Camera-type eye (tissue), 1 donor: ENCODE measurements around the gene MS4A5. TPM values are rescaled to one million over a fixed set of nuclear protein-coding genes. Genes with fewer than 3 reads are reported as not detected.

Experiments
- total RNA-seq: library from RNA; depleted of rRNA; stranded (reverse); fragments of >200 nt; gene quantifications from one replicate; pipeline ENCODE4 v1.2.3, GENCODE V29; 2014

Gene MS4A5
- not detected for total RNA-seq

GRCh38 chr11:60429272-60429671 is at the start of gene MS4A5:
Gene MS4A5 (plus strand): TSS chr11:60429572. CDS start chr11:60429675, 103 bp downstream.

GRCh38 chr11:60396382-60396781 is 33.0 kb upstream of the MS4A5 start, which contains the start of gene MS4A14:
Gene MS4A14 (plus strand): TSS chr11:60396459. CDS start chr11:60396579, 120 bp downstream.

GRCh38 chr11:60455531-60456042 is 26.2 kb downstream of the MS4A5 start, which contains the start of gene MS4A1:
Gene MS4A1 (plus strand): TSS chr11:60455847. CDS start chr11:60462375, 6,528 bp downstream.

GRCh38 chr11:60492488-60493009 is 63.2 kb downstream of the MS4A5 start, which contains the start of gene MS4A12:
Gene MS4A12 (plus strand): TSS chr11:60492778. CDS start chr11:60497319, 4,541 bp downstream.

Other genes starting within 250 kb of the MS4A5 start
- 16.2 TPM for gene MS4A6A, start 246.5 kb upstream of the MS4A5 start, total RNA-seq
- gene MS4A4E, start 186.4 kb upstream of the MS4A5 start, total RNA-seq, result 0.49 TPM
- gene MS4A4A, start 148.9 kb upstream of the MS4A5 start, total RNA-seq, result 3.6 TPM
- gene MS4A6E, start 102.3 kb upstream of the MS4A5 start, total RNA-seq, result not detected
- gene MS4A7, start 51.0 kb upstream of the MS4A5 start, total RNA-seq, result 8.8 TPM
- gene MS4A14, start 33.1 kb upstream of the MS4A5 start, total RNA-seq, result not detected
- gene MS4A1, start 26.3 kb downstream of the MS4A5 start, total RNA-seq, result 0.93 TPM
- not detected for gene MS4A12, start 63.2 kb downstream of the MS4A5 start, total RNA-seq
- gene MS4A13, start 85.8 kb downstream of the MS4A5 start, total RNA-seq, result not detected